Kidney (tissue), 14 donors: Measurements from ENCODE around the gene MSS51. TPM values are rescaled to one million over a fixed set of nuclear protein-coding genes. Genes with fewer than 3 reads are reported as not detected.

Source experiments
- DNase-seq, 5 donors: peaks; one replicate each; pipeline ENCODE4 v3.0.0-alpha.2; 2013 to 2020
- FAIRE-seq: peaks from 2 replicates; lab custom pipeline; 2012; peaks lifted over from hg19 to GRCh38; lab: Jason Lieb, UNC
- H3K27ac ChIP-seq, 2 donors: one replicate each; pipeline ENCODE4 v1.7.0; 2013; ENCODE audit warnings: low read depth in 2 of 2, low read length in 2 of 2, inconsistent platforms in 1 of 2
- H3K27me3 ChIP-seq: one replicate; pipeline ENCODE4 v1.7.1; 2013; ENCODE audit warnings: low read length, inconsistent platforms; ENCODE audit not compliant: control insufficient read depth, insufficient read depth
- H3K36me3 ChIP-seq, 3 donors: one replicate each; pipeline versions ENCODE4 v1.7.0 to v1.7.1; 2013; ENCODE audit warnings: low read length in 3 of 3, control low read depth in 1 of 3, inconsistent platforms in 1 of 3; ENCODE audit not compliant: insufficient read depth in 3 of 3, control insufficient read depth in 2 of 3
- H3K4me1 ChIP-seq, 3 donors: one replicate each; pipeline versions ENCODE4 v1.7.0 to v1.7.1; 2013; ENCODE audit warnings: low read length in 3 of 3, inconsistent platforms in 1 of 3, low read depth in 1 of 3; ENCODE audit not compliant: control insufficient read depth in 2 of 3, insufficient read depth in 2 of 3
- H3K4me3 ChIP-seq, 3 donors: one replicate each; pipeline versions ENCODE4 v1.7.0 to v1.8.1; 2013; ENCODE audit warnings: low read length in 3 of 3, control low read depth in 1 of 3, inconsistent platforms in 1 of 3
- H3K9ac ChIP-seq, 3 donors: one replicate each; pipeline versions ENCODE4 v1.7.0 to v1.7.1; 2013; ENCODE audit warnings: low read length in 3 of 3, control low read depth in 1 of 3, inconsistent platforms in 1 of 3
- H3K9me3 ChIP-seq, 3 donors: one replicate each; pipeline versions ENCODE4 v1.7.0 to v1.7.1; 2013; ENCODE audit warnings: low read length in 3 of 3, control low read depth in 1 of 3, inconsistent platforms in 1 of 3; ENCODE audit not compliant: control insufficient read depth in 2 of 3, insufficient read depth in 1 of 3
- intact Hi-C: fragments of 100-400 bp; cut with DNase I; formaldehyde crosslinking; loops from one replicate; pipeline ENCODE4 v1.11.1; 2022
- polyA plus RNA-seq: library from polyadenylated mRNA; stranded (reverse); fragments of 350-450 nt; fragmentation: Illumina TruSeq; extraction: RNeasy Lipid Tissue Mini Kit (QIAGEN cat#74804); gene quantifications from one replicate; pipeline ENCODE4 v1.2.3, GENCODE V29; 2014; ENCODE audit warnings: low read depth, low replicate concordance; ENCODE audit not compliant: insufficient read depth
- total RNA-seq: library from RNA; stranded (reverse); fragmentation: NEBNext Ultra II Directional; extraction: Animal tissue kit (Norgen Biotek cat#: 25700); gene quantifications from one replicate; pipeline ENCODE4 v1.2.1, GENCODE V29; 2021
- TF ChIP-seq, protein P1 (sequence below): IDR thresholded peaks from 3 replicates; pipeline ENCODE4 v1.5.1; 2012; ENCODE audit warnings: mild to moderate bottlenecking, moderate library complexity, borderline replicate concordance; ENCODE audit not compliant: insufficient read depth; ENCODE audit errors: extremely low read depth
- donor health status: control.
- donor health status: control.
- donor health status: control.
- donor health status: control.
- donor health status: control.
- donor health status: DM: yes; HTN: yes; CAD: no.
- donor health status: Normal renal cell carcinoma (clear cell type).

Gene MSS51
- total and polyA plus RNA-seq, 2 donors from 2014 or later = 0.95 to 2.4 TPM

DNA sequence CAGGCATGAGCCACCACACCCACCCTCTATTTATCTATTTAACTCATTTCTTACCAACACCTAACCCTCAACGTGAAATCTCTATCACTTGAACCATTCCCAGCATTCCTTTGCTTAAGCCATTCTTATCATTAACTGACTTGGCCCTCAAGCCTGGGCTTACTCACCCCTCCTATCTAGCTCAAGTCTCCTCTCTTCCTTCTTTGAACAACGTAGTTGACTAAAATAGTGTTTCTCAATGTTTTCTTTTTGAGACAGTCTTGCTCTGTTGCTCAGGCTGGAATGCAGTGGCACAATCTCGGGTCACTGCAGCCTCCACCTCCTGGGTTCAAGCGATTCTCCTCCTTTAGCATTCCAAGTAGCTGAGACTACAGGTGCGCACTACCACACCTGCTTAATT lies 26.5 kb downstream of the MSS51 start:
- H3K4me1 ChIP-seq = no peaks in the 10 kb centered on the region

DNA sequence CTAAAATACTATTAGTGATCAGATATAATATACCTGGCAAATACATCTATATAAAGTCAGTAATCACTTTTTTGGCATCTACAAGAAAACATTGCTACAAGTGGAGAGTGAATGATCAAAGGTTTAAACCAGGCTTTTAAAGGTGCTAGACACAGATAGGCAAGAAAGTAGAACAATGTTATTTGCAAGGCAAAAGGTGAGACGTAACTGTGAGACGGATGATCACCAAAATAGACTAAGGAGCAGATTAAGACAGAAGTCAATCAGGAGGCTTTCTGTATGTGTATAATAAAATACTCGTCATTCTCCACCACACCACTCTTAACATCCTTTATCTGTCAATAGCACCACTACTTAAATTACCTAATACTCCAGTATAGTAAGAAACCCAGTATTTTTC lies 27.8 kb downstream of the MSS51 start:
- TF ChIP-seq, protein P1, sequence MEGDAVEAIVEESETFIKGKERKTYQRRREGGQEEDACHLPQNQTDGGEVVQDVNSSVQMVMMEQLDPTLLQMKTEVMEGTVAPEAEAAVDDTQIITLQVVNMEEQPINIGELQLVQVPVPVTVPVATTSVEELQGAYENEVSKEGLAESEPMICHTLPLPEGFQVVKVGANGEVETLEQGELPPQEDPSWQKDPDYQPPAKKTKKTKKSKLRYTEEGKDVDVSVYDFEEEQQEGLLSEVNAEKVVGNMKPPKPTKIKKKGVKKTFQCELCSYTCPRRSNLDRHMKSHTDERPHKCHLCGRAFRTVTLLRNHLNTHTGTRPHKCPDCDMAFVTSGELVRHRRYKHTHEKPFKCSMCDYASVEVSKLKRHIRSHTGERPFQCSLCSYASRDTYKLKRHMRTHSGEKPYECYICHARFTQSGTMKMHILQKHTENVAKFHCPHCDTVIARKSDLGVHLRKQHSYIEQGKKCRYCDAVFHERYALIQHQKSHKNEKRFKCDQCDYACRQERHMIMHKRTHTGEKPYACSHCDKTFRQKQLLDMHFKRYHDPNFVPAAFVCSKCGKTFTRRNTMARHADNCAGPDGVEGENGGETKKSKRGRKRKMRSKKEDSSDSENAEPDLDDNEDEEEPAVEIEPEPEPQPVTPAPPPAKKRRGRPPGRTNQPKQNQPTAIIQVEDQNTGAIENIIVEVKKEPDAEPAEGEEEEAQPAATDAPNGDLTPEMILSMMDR = no peak
- Histone ChIP-seq H3K27ac (no peak overlapping the region), H3K9ac (no peak overlapping the region), H3K4me3 (no peak overlapping the region), H3K27me3 (no peaks in the 10 kb centered on the region), H3K4me1 (no peaks in the 10 kb centered on the region), H3K9me3 (no peaks in the 10 kb centered on the region), H3K36me3 (no peaks in the 10 kb centered on the region)
- intact Hi-C loops = no loop called here
- FAIRE-seq (no peak), DNase-seq (no peak)

More for the DNA sequence above, 26.5 kb downstream of the MSS51 start:
- no peak overlapping the region for H3K9ac ChIP-seq
- no peak overlapping the region for H3K27ac ChIP-seq
- TF ChIP-seq, protein P1 = no peak
- intact Hi-C loops = no loop called here
- no peak overlapping the region for H3K4me3 ChIP-seq
- no peak for FAIRE-seq
- H3K9me3 ChIP-seq = no peaks in the 10 kb centered on the region
- H3K27me3 ChIP-seq = no peaks in the 10 kb centered on the region
- DNase-seq = peak in 1 of 5 donors; percentile 64
- no peaks in the 10 kb centered on the region for H3K36me3 ChIP-seq

DNA sequence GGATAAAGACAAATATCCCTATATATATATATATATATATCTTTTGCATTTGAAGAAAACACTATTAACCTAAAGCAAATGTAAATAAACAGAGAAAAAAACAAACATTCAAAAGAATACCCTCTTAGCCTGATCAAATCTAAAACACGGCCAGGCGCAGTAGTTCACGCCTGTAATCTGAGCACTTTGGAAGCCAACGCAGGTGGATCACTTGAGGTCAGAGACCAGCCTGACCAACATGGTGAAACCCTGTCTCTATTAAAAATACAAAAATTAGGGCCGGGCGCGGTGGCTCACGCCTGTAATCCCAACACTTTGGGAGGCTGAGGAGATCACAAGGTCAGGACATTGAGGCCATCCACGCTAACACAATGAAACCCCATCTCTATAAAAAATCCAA lies 28.7 kb downstream of the MSS51 start:
- H3K9me3 ChIP-seq = no peaks in the 10 kb centered on the region
- no peak overlapping the region for H3K4me3 ChIP-seq
- H3K9ac ChIP-seq = no peak overlapping the region
- no peaks in the 10 kb centered on the region for H3K4me1 ChIP-seq
- no peaks in the 10 kb centered on the region for H3K27me3 ChIP-seq
- H3K27ac ChIP-seq = no peak overlapping the region
- TF ChIP-seq, protein P1 = no peak
- intact Hi-C loops = no loop called here
- FAIRE-seq (no peak), DNase-seq (no peak)
- no peaks in the 10 kb centered on the region for H3K36me3 ChIP-seq

DNA sequence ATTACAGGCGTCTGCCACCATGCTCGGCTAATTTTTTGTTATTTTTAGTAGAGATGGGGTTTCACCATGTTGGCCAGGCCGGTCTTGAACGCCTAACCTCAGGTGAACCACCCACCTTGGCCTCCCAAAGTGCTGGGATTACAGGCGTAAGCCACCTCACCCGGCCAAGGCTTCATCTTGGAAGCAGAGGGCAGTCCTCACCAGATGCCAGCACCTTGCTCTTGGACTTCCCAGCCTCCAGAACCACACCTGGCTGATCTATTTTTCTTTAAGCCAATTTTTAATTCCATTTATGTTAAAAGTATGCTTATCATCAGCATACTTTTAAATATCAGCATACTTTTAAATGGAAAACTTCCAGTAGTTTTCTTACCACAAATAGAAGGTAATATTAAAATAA lies 31.7 kb downstream of the MSS51 start:
- no peaks in the 10 kb centered on the region for H3K27me3 ChIP-seq
- H3K4me1 ChIP-seq = no peaks in the 10 kb centered on the region
- no peak overlapping the region for H3K27ac ChIP-seq
- intact Hi-C loops = no loop called here
- H3K36me3 ChIP-seq = peaks cover 0 to 9% (median 9%) of the 10 kb centered on the region in 3 donors
- no peaks in the 10 kb centered on the region for H3K9me3 ChIP-seq
- H3K9ac ChIP-seq = no peak overlapping the region
- TF ChIP-seq, protein P1 = no peak
- FAIRE-seq (no peak), DNase-seq (no peak)
- H3K4me3 ChIP-seq = no peak overlapping the region
